Activated naive CD4-positive, alpha-beta T cell treated with anti-CD3 and anti-CD28 coated beads, Interleukin-2, amount 50 U/mL, for 24 hours (primary cell): ENCODE results near the gene TRIM15.

Source experiments
- H3K27ac Mint-ChIP-seq: one replicate; pipeline ENCODE4 v1.8.0; 2021; ENCODE audit warnings: mild to moderate bottlenecking, mixed read lengths
- H3K27me3 Mint-ChIP-seq: one replicate; pipeline ENCODE4 v1.8.0; 2021; ENCODE audit warnings: mixed read lengths
- H3K36me3 Mint-ChIP-seq: one replicate; pipeline ENCODE4 v1.8.0; 2021; ENCODE audit warnings: mixed read lengths
- H3K4me1 Mint-ChIP-seq: one replicate; pipeline ENCODE4 v1.8.0; 2021; ENCODE audit warnings: mixed read lengths
- H3K4me3 Mint-ChIP-seq: one replicate; pipeline ENCODE4 v1.8.0; 2021; ENCODE audit warnings: mild to moderate bottlenecking, mixed read lengths
- H3K9me3 Mint-ChIP-seq: one replicate; pipeline ENCODE4 v1.8.0; 2021; ENCODE audit warnings: mixed read lengths

The TRIM15 gene

GRCh38 chr6:30169658-30170614 lies 6.6 kb downstream of the TRIM15 start:
- peaks cover 35% of the 10 kb centered on the region for H3K27me3 Mint-ChIP-seq
- H3K4me1 Mint-ChIP-seq, result peaks cover 15% of the 10 kb centered on the region
- H3K27ac Mint-ChIP-seq, result no peak overlapping the region
- H3K9me3 Mint-ChIP-seq, result no peaks in the 10 kb centered on the region
- no peaks in the 10 kb centered on the region for H3K36me3 Mint-ChIP-seq
- H3K4me3 Mint-ChIP-seq, result no peak overlapping the region

GRCh38 chr6:30171677-30172471 lies 8.5 kb downstream of the TRIM15 start:
- H3K4me1 Mint-ChIP-seq, result peaks cover 15% of the 10 kb centered on the region
- no peak overlapping the region for H3K27ac Mint-ChIP-seq
- no peaks in the 10 kb centered on the region for H3K36me3 Mint-ChIP-seq
- no peak overlapping the region for H3K4me3 Mint-ChIP-seq
- H3K9me3 Mint-ChIP-seq, result no peaks in the 10 kb centered on the region
- H3K27me3 Mint-ChIP-seq, result peaks cover 44% of the 10 kb centered on the region

GRCh38 chr6:30172681-30173080 lies 9.3 kb downstream of the TRIM15 start:
- no peak overlapping the region for H3K4me3 Mint-ChIP-seq
- no peak overlapping the region for H3K27ac Mint-ChIP-seq
- H3K4me1 Mint-ChIP-seq, result peaks cover 14% of the 10 kb centered on the region
- H3K27me3 Mint-ChIP-seq, result peaks cover 51% of the 10 kb centered on the region
- H3K36me3 Mint-ChIP-seq, result no peaks in the 10 kb centered on the region
- H3K9me3 Mint-ChIP-seq, result no peaks in the 10 kb centered on the region

GRCh38 chr6:30175765-30176164 lies 12.4 kb downstream of the TRIM15 start:
- no peak overlapping the region for H3K27ac Mint-ChIP-seq
- H3K4me3 Mint-ChIP-seq, result no peak overlapping the region
- H3K4me1 Mint-ChIP-seq, result peaks cover 5% of the 10 kb centered on the region
- peaks cover 6% of the 10 kb centered on the region for H3K9me3 Mint-ChIP-seq
- no peaks in the 10 kb centered on the region for H3K36me3 Mint-ChIP-seq
- H3K27me3 Mint-ChIP-seq, result peaks cover 40% of the 10 kb centered on the region

- no peak overlapping the region for H3K4me3 Mint-ChIP-seq
- H3K27ac Mint-ChIP-seq, result no peak overlapping the region
- peaks cover 25% of the 10 kb centered on the region for H3K27me3 Mint-ChIP-seq
- H3K4me1 Mint-ChIP-seq, result no peaks in the 10 kb centered on the region
- no peaks in the 10 kb centered on the region for H3K36me3 Mint-ChIP-seq
- peaks cover 6% of the 10 kb centered on the region for H3K9me3 Mint-ChIP-seq
These were observed 15.5 kb downstream of the TRIM15 start for GRCh38 chr6:30178837-30179236.

- Mint-ChIP-seq H3K4me3 (no peak overlapping the region), H3K36me3 (peaks cover 4% of the 10 kb centered on the region), H3K27me3 (peaks cover 25% of the 10 kb centered on the region), H3K27ac (no peak overlapping the region), H3K9me3 (peaks cover 6% of the 10 kb centered on the region), H3K4me1 (no peaks in the 10 kb centered on the region)
These were observed 16.8 kb downstream of the TRIM15 start for GRCh38 chr6:30180145-30180544.

GRCh38 chr6:30184417-30185031 lies 21.2 kb downstream of the TRIM15 start:
- peaks cover 4% of the 10 kb centered on the region for H3K27me3 Mint-ChIP-seq
- H3K4me1 Mint-ChIP-seq, result no peaks in the 10 kb centered on the region
- H3K4me3 Mint-ChIP-seq, result no peak overlapping the region
- H3K36me3 Mint-ChIP-seq, result peaks cover 13% of the 10 kb centered on the region
- peaks cover 2% of the 10 kb centered on the region for H3K9me3 Mint-ChIP-seq
- H3K27ac Mint-ChIP-seq, result no peak overlapping the region

DNA sequence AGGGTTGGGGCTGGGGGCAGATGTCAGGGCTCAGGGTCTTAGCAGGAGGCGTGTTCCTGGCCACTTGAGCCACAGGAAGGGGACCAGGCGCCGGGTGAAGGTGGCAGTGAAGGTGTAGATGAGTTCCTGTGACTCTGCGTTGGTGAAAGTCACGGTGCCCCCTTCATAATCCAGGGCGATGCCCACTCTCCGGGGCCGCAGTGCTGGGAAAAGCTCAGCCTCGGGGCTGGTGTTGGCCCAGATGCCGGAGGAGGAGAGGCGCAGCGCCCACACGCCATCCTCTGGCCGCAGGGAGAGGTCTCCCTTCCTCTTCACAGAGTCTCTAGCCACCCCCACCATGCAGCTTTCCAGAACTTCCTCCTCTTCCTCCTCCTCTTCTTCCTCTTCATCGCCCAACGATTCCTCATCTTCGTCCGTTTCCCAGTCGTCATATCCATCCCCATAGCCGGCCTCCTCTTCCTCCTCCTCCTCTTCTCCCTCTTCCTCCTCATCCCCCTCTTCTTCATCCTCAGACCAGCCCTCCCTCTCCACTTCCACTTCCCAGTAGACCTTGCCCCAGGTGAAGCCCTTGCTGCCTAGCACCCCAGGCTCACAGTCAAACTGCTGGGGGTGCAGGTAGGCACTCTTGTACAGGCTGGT lies 22.6 kb downstream of the TRIM15 start:
- Mint-ChIP-seq H3K4me3 (no peak overlapping the region), H3K9me3 (no peaks in the 10 kb centered on the region), H3K36me3 (peaks cover 14% of the 10 kb centered on the region), H3K27me3 (no peaks in the 10 kb centered on the region), H3K4me1 (no peaks in the 10 kb centered on the region), H3K27ac (no peak overlapping the region)

DNA sequence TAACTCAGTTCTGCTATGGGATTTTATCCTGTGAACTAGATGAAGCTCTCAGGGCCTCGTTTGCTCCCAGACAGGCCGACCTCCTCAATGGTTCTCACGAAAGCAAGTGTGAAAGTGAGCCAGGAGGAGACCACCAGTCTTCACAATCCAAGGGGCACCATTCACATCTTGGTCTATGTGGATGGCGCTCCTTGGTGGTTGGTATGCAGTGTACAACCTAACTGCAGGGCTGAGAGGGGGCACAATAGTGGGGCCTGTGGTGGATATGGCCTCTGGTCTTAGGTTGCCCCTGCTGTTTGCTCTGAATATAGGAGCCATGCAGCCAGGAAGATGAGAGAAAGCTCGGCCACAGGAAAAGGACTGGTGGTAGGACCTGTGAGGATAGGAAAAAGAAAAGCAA lies 25.2 kb downstream of the TRIM15 start:
- Mint-ChIP-seq H3K27me3 (no peaks in the 10 kb centered on the region), H3K4me3 (no peak overlapping the region), H3K27ac (peak overlapping the region; percentile 44), H3K36me3 (peaks cover 14% of the 10 kb centered on the region), H3K4me1 (no peaks in the 10 kb centered on the region), H3K9me3 (no peaks in the 10 kb centered on the region)

DNA sequence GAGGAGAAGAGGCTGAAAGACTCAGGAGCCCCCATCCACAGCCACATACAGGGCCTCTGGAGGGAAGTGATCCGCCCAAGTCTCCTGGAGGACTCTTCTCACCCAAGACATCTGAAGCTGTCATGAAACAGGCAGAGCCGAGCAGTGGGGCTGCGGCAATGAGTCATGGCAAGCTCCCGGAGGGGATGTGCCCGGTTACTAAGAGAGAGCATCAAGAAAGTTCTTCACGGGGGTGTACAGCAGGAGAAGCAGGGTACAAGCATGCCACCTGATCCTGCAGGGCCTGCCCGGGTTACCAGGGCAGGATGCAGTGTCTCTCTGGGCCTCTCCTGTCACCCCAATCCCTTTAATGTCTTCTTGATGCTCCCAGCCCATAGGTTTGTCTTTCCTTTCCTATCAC lies 28.7 kb downstream of the TRIM15 start:
- Mint-ChIP-seq H3K4me3 (no peak overlapping the region), H3K27me3 (no peaks in the 10 kb centered on the region), H3K4me1 (no peaks in the 10 kb centered on the region), H3K36me3 (peaks cover 9% of the 10 kb centered on the region), H3K27ac (peak overlapping the region; percentile 23), H3K9me3 (no peaks in the 10 kb centered on the region)

- Mint-ChIP-seq H3K4me1 (no peaks in the 10 kb centered on the region), H3K4me3 (no peak overlapping the region), H3K9me3 (no peaks in the 10 kb centered on the region), H3K27me3 (no peaks in the 10 kb centered on the region), H3K36me3 (peaks cover 9% of the 10 kb centered on the region), H3K27ac (no peak overlapping the region)
These were observed 31.7 kb downstream of the TRIM15 start for GRCh38 chr6:30194797-30195690.

DNA sequence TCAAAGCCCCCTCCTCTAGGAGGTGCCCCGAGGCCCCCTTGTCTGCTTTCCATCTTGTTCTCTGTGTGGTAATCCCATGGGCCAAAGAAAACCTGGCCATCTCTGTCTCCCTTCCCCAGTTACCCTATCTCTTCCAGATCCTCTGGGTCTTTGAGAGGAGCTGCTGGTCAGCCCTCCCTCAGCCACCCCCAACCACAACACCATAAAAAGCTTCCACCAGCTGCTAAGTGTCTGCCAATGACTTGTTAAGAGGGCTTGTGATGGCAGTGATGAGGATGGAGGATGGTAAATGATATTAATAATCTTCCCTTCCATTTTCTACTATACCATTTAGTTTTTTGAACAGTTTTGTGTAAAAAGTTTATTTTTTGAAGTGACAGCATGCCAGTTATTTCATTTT lies 32.6 kb downstream of the TRIM15 start:
- Mint-ChIP-seq H3K9me3 (no peaks in the 10 kb centered on the region), H3K36me3 (peaks cover 13% of the 10 kb centered on the region), H3K27me3 (no peaks in the 10 kb centered on the region), H3K4me3 (no peak overlapping the region), H3K27ac (no peak overlapping the region), H3K4me1 (peaks cover 5% of the 10 kb centered on the region)

- Mint-ChIP-seq H3K27me3 (no peaks in the 10 kb centered on the region), H3K36me3 (peaks cover 14% of the 10 kb centered on the region), H3K4me3 (no peak overlapping the region), H3K4me1 (peaks cover 9% of the 10 kb centered on the region), H3K9me3 (no peaks in the 10 kb centered on the region), H3K27ac (no peak overlapping the region)
These were observed 33.0 kb downstream of the TRIM15 start for GRCh38 chr6:30196376-30196775.

DNA sequence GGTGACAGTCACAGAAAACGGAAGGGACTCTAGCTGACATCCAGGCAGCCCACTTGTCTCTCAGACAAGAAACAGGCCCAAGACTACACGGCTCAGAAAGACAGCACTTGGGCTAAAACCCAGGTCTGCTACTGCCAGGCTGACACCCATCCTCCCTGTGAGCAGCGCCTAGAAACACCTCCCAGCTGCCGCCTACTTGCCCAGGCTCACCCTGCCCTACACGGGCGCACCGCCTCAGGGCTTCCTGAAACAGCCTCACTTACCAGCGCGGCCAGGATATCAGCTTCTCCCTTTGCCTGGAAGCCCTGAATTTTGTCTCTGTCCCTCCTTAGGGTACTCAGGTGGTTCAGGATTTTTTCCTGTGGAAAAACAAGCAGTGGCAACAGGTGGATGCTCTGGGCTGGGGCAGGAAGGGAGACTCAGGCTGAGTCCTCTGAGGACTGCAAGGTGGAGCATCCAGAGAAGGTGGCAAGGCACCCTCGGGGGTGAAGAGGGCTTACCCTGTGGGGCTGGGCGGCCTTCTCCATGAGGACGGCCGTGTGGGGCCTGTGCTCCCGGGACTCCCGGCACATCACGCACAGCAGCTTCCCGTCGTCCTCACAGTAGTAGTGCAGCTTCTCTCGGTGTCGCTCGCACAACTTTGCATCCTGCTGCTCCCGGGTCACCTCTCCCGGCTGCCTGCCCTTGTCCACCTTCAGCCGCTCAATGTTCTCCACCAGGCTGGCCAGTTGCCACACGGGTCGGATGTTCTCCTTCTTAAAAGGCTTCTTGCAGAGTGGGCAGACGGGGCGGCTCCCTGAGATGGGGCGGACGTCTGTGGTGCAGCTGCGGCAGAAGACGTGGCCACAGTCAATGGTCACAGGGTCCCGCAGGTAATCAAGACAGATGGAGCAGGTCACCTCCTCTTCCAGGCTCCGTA lies 35.1 kb downstream of the TRIM15 start:
- peaks cover 23% of the 10 kb centered on the region for H3K4me1 Mint-ChIP-seq
- no peaks in the 10 kb centered on the region for H3K27me3 Mint-ChIP-seq
- no peaks in the 10 kb centered on the region for H3K9me3 Mint-ChIP-seq
- no peak overlapping the region for H3K27ac Mint-ChIP-seq
- no peak overlapping the region for H3K4me3 Mint-ChIP-seq
- H3K36me3 Mint-ChIP-seq, result peaks cover 14% of the 10 kb centered on the region
